SK-N-SH treated with all-trans-retinoic acid at 6 μM for 48 hours (cell line): ENCODE results near the gene PSMA6.

Experiments
- ATAC-seq: fragments of 200-7000 bp; cut with Tn5 transposase; 3 replicates; pipeline ENCODE4 v1.9.1; 2020; ENCODE audit warnings: mild to moderate bottlenecking, moderate library complexity
- BACH2 ChIP-seq: fragments of 250-450 bp; sonication (Bioruptor Pico); IDR thresholded peaks from 2 replicates; pipeline ENCODE4 v1.9.0; 2021; ENCODE audit warnings: mild to moderate bottlenecking, borderline replicate concordance
- CSDC2 ChIP-seq: fragments of 250-450 bp; sonication (Bioruptor Pico); IDR thresholded peaks from 2 replicates; pipeline ENCODE4 v1.5.0; 2020; ENCODE audit warnings: mild to moderate bottlenecking, moderate library complexity
- CSRNP3 ChIP-seq: fragments of 250-450 bp; sonication (Bioruptor Pico); IDR thresholded peaks from 2 replicates; pipeline ENCODE4 v1.5.1; 2021; ENCODE audit warnings: mild to moderate bottlenecking, moderate library complexity
- ESRRG ChIP-seq: fragments of 250-450 bp; sonication (Bioruptor Pico); IDR thresholded peaks from 2 replicates; pipeline ENCODE4 v1.6.1; 2021; ENCODE audit warnings: mild to moderate bottlenecking
- GLIS3 ChIP-seq: fragments of 250-450 bp; sonication (Bioruptor Pico); IDR thresholded peaks from 2 replicates; pipeline ENCODE4 v1.5.0; 2020; ENCODE audit warnings: mild to moderate bottlenecking, moderate library complexity
- ISL1 ChIP-seq: fragments of 250-450 bp; sonication (Bioruptor Pico); IDR thresholded peaks from 2 replicates; pipeline ENCODE4 v2.1.2; 2022; ENCODE audit warnings: mild to moderate bottlenecking, moderate library complexity
- OSR1 ChIP-seq: fragments of 250-450 bp; sonication (Bioruptor Pico); IDR thresholded peaks from 2 replicates; pipeline ENCODE4 v1.8.0; 2022; ENCODE audit warnings: moderate library complexity, mild to moderate bottlenecking, inconsistent platforms
- PATZ1 ChIP-seq: fragments of 250-450 bp; sonication (Bioruptor Pico); IDR thresholded peaks from 2 replicates; pipeline ENCODE4 v1.8.0; 2020; ENCODE audit warnings: mild to moderate bottlenecking, moderate library complexity, borderline replicate concordance
- POU6F1 ChIP-seq: fragments of 250-450 bp; sonication (Bioruptor Pico); IDR thresholded peaks from 2 replicates; pipeline ENCODE4 v1.8.0; 2021; ENCODE audit warnings: low read depth, mild to moderate bottlenecking, moderate library complexity, borderline replicate concordance
- PPARA ChIP-seq: fragments of 250-450 bp; sonication (Bioruptor Pico); IDR thresholded peaks from 2 replicates; pipeline ENCODE4 v1.5.0; 2020; ENCODE audit warnings: mild to moderate bottlenecking, borderline replicate concordance
- RARB ChIP-seq: fragments of 250-450 bp; sonication (Bioruptor Pico); IDR thresholded peaks from 2 replicates; pipeline ENCODE4 v1.8.0; 2021; ENCODE audit warnings: mild to moderate bottlenecking, moderate library complexity
- SNAI2 ChIP-seq: fragments of 250-450 bp; sonication (Bioruptor Pico); IDR thresholded peaks from 2 replicates; pipeline ENCODE4 v1.5.0; 2020; ENCODE audit warnings: mild to moderate bottlenecking, moderate library complexity
- TCF4 ChIP-seq: fragments of 250-450 bp; sonication (Bioruptor Pico); IDR thresholded peaks from 2 replicates; pipeline ENCODE4 v1.8.0; 2021; ENCODE audit warnings: mild to moderate bottlenecking, moderate library complexity, borderline replicate concordance
- TOX ChIP-seq: fragments of 250-450 bp; sonication (Bioruptor Pico); IDR thresholded peaks from 2 replicates; pipeline ENCODE4 v1.8.0; 2021; ENCODE audit warnings: mild to moderate bottlenecking, moderate library complexity, borderline replicate concordance
- ZC3H10 ChIP-seq: fragments of 250-450 bp; sonication (Bioruptor Pico); IDR thresholded peaks from 2 replicates; pipeline ENCODE4 v1.5.1; 2021; ENCODE audit warnings: mild to moderate bottlenecking, moderate library complexity
- ZFP3 ChIP-seq: fragments of 250-450 bp; sonication (Bioruptor Pico); IDR thresholded peaks from 2 replicates; pipeline ENCODE4 v1.5.0; 2020; ENCODE audit warnings: mild to moderate bottlenecking, moderate library complexity
- ZFP30 ChIP-seq: fragments of 450-650 bp; formaldehyde crosslinking; IDR thresholded peaks from 2 replicates; pipeline ENCODE4 v1.5.0; 2022; ENCODE audit warnings: mild to moderate bottlenecking, moderate library complexity
- ZNF70 ChIP-seq: fragments of 450-650 bp; formaldehyde crosslinking; IDR thresholded peaks from 2 replicates; pipeline ENCODE4 v1.5.0; 2020; ENCODE audit warnings: mild to moderate bottlenecking, moderate library complexity

The PSMA6 gene

GRCh38 chr14:35361141-35361480, 68.9 kb downstream of the PSMA6 start (continued):
- TF ChIP-seq PATZ1 (CRISPR knock-in tag) (no peak), SNAI2 (CRISPR knock-in tag) (no peak), ISL1 (CRISPR knock-in tag) (no peak), CSRNP3 (CRISPR knock-in tag) (no peak), ZNF70 (CRISPR knock-in tag) (no peak), ZFP3 (CRISPR knock-in tag) (no peak)
- TF ChIP-seq, all 23 proteins: peak for 0

GRCh38 chr14:35362450-35362849, 70.3 kb downstream of the PSMA6 start:
- TF ChIP-seq ZFP3 (CRISPR knock-in tag) (no peak), CSDC2 (no peak), ISL1 (CRISPR knock-in tag) (no peak), PPARA (CRISPR knock-in tag) (no peak), TOX (CRISPR knock-in tag) (no peak), CSRNP3 (CRISPR knock-in tag) (no peak)
- ATAC-seq: no peak

- no peak for TF ChIP-seq ZFP30 (CRISPR knock-in tag)
- no peak for TF ChIP-seq ZNF70 (CRISPR knock-in tag)
- TF ChIP-seq PATZ1 (CRISPR knock-in tag): no peak
- TF ChIP-seq ISL1 (CRISPR knock-in tag): no peak
- TF ChIP-seq GLIS3: no peak
Observed at GRCh38 chr14:35362911-35363374, 70.8 kb downstream of the PSMA6 start.

GRCh38 chr14:35365130-35366055, 73.2 kb downstream of the PSMA6 start:
- peak; percentile 81 for ATAC-seq
- no peak for TF ChIP-seq POU6F1 (CRISPR knock-in tag)
- TF ChIP-seq GLIS3: no peak
- no peak for TF ChIP-seq ZC3H10 (CRISPR knock-in tag)
- TF ChIP-seq BACH2 (CRISPR knock-in tag): no peak
- no peak for TF ChIP-seq ISL1 (CRISPR knock-in tag)

More at GRCh38 chr14:35362911-35363374, 70.8 kb downstream of the PSMA6 start:
- ATAC-seq: no peak

- ATAC-seq: no peak
Observed at GRCh38 chr14:35366056-35366451, 73.9 kb downstream of the PSMA6 start.

More at GRCh38 chr14:35366056-35366451, 73.9 kb downstream of the PSMA6 start:
- TF ChIP-seq TCF4 (CRISPR knock-in tag) (no peak), ESRRG (CRISPR knock-in tag) (no peak), RARB (no peak), ISL1 (CRISPR knock-in tag) (no peak), OSR1 (no peak), ZC3H10 (CRISPR knock-in tag) (no peak), ZFP30 (CRISPR knock-in tag) (no peak), POU6F1 (CRISPR knock-in tag) (no peak), GLIS3 (no peak)
